Mesothelial cell of epicardium (in vitro differentiated cells): ENCODE results near the gene STK4. TPM values are rescaled to one million over a fixed set of nuclear protein-coding genes. Genes with fewer than 3 reads are reported as not detected.
"Not testable (repeated sequence)": the region's sequence is repeated elsewhere in the genome, so short reads cannot be mapped to it uniquely, and the experiment has no call there.

Source experiments
- DNase-seq, 2 experiments: peaks; one replicate each; pipeline ENCODE4 v3.0.0; 2021; ENCODE audit warnings: low spot score in 2 of 2; ENCODE audit not compliant: unreplicated experiment in 2 of 2
- H3K27ac Mint-ChIP-seq: 2 replicates; pipeline ENCODE4 v1.8.0; 2021; ENCODE audit warnings: mixed read lengths
- H3K27me3 Mint-ChIP-seq: 2 replicates; pipeline ENCODE4 v1.8.0; 2021; ENCODE audit warnings: low read depth, mixed read lengths
- H3K36me3 Mint-ChIP-seq: 2 replicates; pipeline ENCODE4 v1.8.0; 2021; ENCODE audit warnings: mixed read lengths
- H3K4me1 Mint-ChIP-seq: 2 replicates; pipeline ENCODE4 v1.8.0; 2021; ENCODE audit warnings: mixed read lengths
- H3K4me3 Mint-ChIP-seq: 2 replicates; pipeline ENCODE4 v1.8.0; 2021; ENCODE audit warnings: mild to moderate bottlenecking, moderate library complexity, mixed read lengths
- H3K9me3 Mint-ChIP-seq: 2 replicates; pipeline ENCODE4 v1.8.0; 2021; ENCODE audit warnings: mixed read lengths
- total RNA-seq: library from RNA; stranded (reverse); gene quantifications from 3 replicates; pipeline ENCODE4 v1.2.1, GENCODE V29; 2021
- TF ChIP-seq, protein P1 (sequence below): fragments of 200-600 bp; sonication (generic); IDR thresholded peaks from one replicate; pipeline ENCODE4 v1.5.0; 2021; ENCODE audit warnings: antibody characterized with exemption; ENCODE audit not compliant: unreplicated experiment

Gene STK4
- total RNA-seq, 1 donor from 2014 or later: 29.9 TPM

- Mint-ChIP-seq H3K4me3 (no peak overlapping the region), H3K4me1 (no peaks in the 10 kb centered on the region), H3K27me3 (no peaks in the 10 kb centered on the region), H3K27ac (no peak overlapping the region), H3K9me3 (peaks cover 4% of the 10 kb centered on the region), H3K36me3 (peaks cover 16% of the 10 kb centered on the region)
- DNase-seq: no peak
- TF ChIP-seq, protein P1, sequence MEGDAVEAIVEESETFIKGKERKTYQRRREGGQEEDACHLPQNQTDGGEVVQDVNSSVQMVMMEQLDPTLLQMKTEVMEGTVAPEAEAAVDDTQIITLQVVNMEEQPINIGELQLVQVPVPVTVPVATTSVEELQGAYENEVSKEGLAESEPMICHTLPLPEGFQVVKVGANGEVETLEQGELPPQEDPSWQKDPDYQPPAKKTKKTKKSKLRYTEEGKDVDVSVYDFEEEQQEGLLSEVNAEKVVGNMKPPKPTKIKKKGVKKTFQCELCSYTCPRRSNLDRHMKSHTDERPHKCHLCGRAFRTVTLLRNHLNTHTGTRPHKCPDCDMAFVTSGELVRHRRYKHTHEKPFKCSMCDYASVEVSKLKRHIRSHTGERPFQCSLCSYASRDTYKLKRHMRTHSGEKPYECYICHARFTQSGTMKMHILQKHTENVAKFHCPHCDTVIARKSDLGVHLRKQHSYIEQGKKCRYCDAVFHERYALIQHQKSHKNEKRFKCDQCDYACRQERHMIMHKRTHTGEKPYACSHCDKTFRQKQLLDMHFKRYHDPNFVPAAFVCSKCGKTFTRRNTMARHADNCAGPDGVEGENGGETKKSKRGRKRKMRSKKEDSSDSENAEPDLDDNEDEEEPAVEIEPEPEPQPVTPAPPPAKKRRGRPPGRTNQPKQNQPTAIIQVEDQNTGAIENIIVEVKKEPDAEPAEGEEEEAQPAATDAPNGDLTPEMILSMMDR: no peak
Measured at GRCh38 chr20:45059022-45059728, 92.9 kb downstream of the STK4 start.

DNA sequence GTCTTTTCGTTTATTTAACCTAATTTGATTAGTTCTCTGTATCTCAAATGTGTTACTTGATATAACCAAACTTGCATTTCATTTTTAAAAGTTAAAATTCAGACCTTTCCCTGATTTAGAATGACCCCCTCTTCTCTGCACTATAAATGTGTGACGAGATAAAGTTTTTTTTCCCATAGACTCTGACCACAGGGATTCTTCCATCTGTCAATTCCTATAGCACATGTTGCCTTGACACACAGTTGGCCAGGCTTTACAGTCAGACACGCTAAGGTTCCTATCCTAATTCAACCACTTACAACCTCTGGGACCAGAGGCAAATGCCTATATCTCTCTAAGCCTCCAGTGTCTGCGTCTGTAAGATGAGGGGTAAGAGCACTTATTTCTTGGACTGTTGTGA, 94.0 kb downstream of the STK4 start:
- Mint-ChIP-seq H3K4me1 (no peaks in the 10 kb centered on the region), H3K4me3 (no peak overlapping the region), H3K9me3 (peaks cover 4% of the 10 kb centered on the region), H3K27me3 (no peaks in the 10 kb centered on the region), H3K36me3 (peaks cover 18% of the 10 kb centered on the region), H3K27ac (no peak overlapping the region)
- DNase-seq: no peak
- TF ChIP-seq, protein P1: no peak

DNA sequence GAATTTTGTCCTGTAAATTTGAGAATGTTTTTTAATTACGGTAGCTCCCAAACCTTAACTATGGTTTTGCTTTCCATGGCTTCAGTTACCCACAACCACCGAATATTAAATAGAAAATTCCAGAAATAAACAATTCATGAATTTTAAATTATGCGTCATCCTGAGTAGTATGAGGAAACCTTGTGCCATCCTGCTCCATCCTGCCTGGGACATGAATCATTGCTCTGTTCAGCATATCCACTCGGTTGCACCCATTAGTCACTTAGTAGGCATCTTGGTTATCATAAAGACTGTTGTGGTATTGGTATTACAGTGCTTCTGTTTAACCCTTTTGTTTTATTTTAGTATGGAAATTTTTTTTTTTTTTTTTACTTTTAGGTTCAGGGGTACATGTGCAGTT, 94.9 kb downstream of the STK4 start:
- Mint-ChIP-seq H3K27ac (no peak overlapping the region), H3K27me3 (no peaks in the 10 kb centered on the region), H3K9me3 (peaks cover 4% of the 10 kb centered on the region), H3K4me1 (no peaks in the 10 kb centered on the region), H3K36me3 (peaks cover 18% of the 10 kb centered on the region), H3K4me3 (no peak overlapping the region)
- no peak for DNase-seq
- TF ChIP-seq, protein P1: no peak

GRCh38 chr20:45063107-45063506, 96.8 kb downstream of the STK4 start:
- H3K36me3 Mint-ChIP-seq: peaks cover 12% of the 10 kb centered on the region
- not testable (repeated sequence) for H3K27ac Mint-ChIP-seq, H3K4me3 Mint-ChIP-seq, H3K9me3 Mint-ChIP-seq, H3K4me1 Mint-ChIP-seq, DNase-seq, H3K27me3 Mint-ChIP-seq

- TF ChIP-seq, protein P1: no peak
- H3K9me3 Mint-ChIP-seq: peaks cover 8% of the 10 kb centered on the region
- H3K4me1 Mint-ChIP-seq: peaks cover 17% of the 10 kb centered on the region
- no peaks in the 10 kb centered on the region for H3K27me3 Mint-ChIP-seq
- no peak overlapping the region for H3K27ac Mint-ChIP-seq
- no peak overlapping the region for H3K4me3 Mint-ChIP-seq
- peaks cover 13% of the 10 kb centered on the region for H3K36me3 Mint-ChIP-seq
- DNase-seq: no peak
Measured at GRCh38 chr20:45064812-45065211, 98.5 kb downstream of the STK4 start.

- peaks cover 19% of the 10 kb centered on the region for H3K36me3 Mint-ChIP-seq
- no peaks in the 10 kb centered on the region for H3K27me3 Mint-ChIP-seq
- H3K27ac Mint-ChIP-seq: no peak overlapping the region
Measured at GRCh38 chr20:45066372-45066771, 100.1 kb downstream of the STK4 start.

More at GRCh38 chr20:45066372-45066771, 100.1 kb downstream of the STK4 start:
- peaks cover 14% of the 10 kb centered on the region for H3K9me3 Mint-ChIP-seq
- H3K4me3 Mint-ChIP-seq: no peak overlapping the region
- peaks cover 17% of the 10 kb centered on the region for H3K4me1 Mint-ChIP-seq
- TF ChIP-seq, protein P1: no peak
- DNase-seq: no peak
